Caco-2 (cell line): ENCODE results near the gene SLCO1B3. TPM values are rescaled to one million over a fixed set of nuclear protein-coding genes. Genes with fewer than 3 reads are reported as not detected.
A peak's percentile ranks its signal among the peaks of the same experiment; 100 is the strongest.

Experiments used
- BruUV-seq: library from RNA; stranded (reverse); fragments of 400-500 nt; replicated peaks from 2 replicates; lab custom pipeline; 2021; lab: Mats Ljungman, UMichigan
- CTCF ChIA-PET: fragments of 300-600 bp; sonication (Branson Sonifier 250); formaldehyde crosslinking; loops from one replicate; lab custom pipeline; 2022; ENCODE audit warnings: antibody characterized with exemption; lab: Charles Lee
- POLR2A ChIA-PET: fragments of 300-600 bp; sonication (Branson Sonifier 250); formaldehyde crosslinking; loops from one replicate; lab custom pipeline; 2022; ENCODE audit warnings: antibody characterized with exemption; lab: Charles Lee
- DNase-seq, 2 experiments: peaks; one replicate each; pipeline versions ENCODE4 v3.0.0 to v3.0.0-alpha.2; 2020 to 2022
- H3K27me3 ChIP-seq: replicated peaks from 2 replicates; pipeline ENCODE4 v1.6.0; 2011; ENCODE audit warnings: low read length; ENCODE audit not compliant: control insufficient read depth, insufficient read depth
- H3K36me3 ChIP-seq: 2 replicates; pipeline ENCODE4 v1.5.1; 2011; ENCODE audit warnings: low read length; ENCODE audit not compliant: control insufficient read depth, insufficient read depth
- H3K4me1 ChIP-seq: fragments of 250-450 bp; sonication (Bioruptor Pico); 2 replicates; pipeline ENCODE4 v1.5.1; 2020; ENCODE audit warnings: mild to moderate bottlenecking
- H3K4me3 ChIP-seq: 2 replicates; pipeline ENCODE4 v1.5.1; 2011; ENCODE audit warnings: low read depth, mild to moderate bottlenecking, control low read depth, low read length
- H3K9me3 ChIP-seq: fragments of 250-450 bp; sonication (Bioruptor Pico); 2 replicates; pipeline ENCODE4 v1.5.1; 2020; ENCODE audit warnings: mild to moderate bottlenecking, moderate library complexity
- H3K27ac Mint-ChIP-seq: one replicate; pipeline ENCODE4 v1.8.0; 2022; ENCODE audit warnings: mixed read lengths; ENCODE audit not compliant: unreplicated experiment
- H3K27me3 Mint-ChIP-seq: one replicate; pipeline ENCODE4 v1.8.0; 2022; ENCODE audit warnings: mixed read lengths; ENCODE audit not compliant: insufficient read depth, unreplicated experiment
- H3K36me3 Mint-ChIP-seq: one replicate; pipeline ENCODE4 v1.8.0; 2022; ENCODE audit warnings: mild to moderate bottlenecking, mixed read lengths; ENCODE audit not compliant: insufficient read depth, unreplicated experiment
- H3K4me1 Mint-ChIP-seq: one replicate; pipeline ENCODE4 v1.8.0; 2022; ENCODE audit warnings: low read depth, mixed read lengths; ENCODE audit not compliant: unreplicated experiment
- H3K4me3 Mint-ChIP-seq: one replicate; pipeline ENCODE4 v1.8.0; 2022; ENCODE audit warnings: mild to moderate bottlenecking, moderate library complexity, mixed read lengths; ENCODE audit not compliant: unreplicated experiment
- H3K9me3 Mint-ChIP-seq: one replicate; pipeline ENCODE4 v1.8.0; 2022; ENCODE audit warnings: mixed read lengths; ENCODE audit not compliant: unreplicated experiment
- intact Hi-C: fragments of 100-400 bp; cut with micrococcal nuclease; formaldehyde crosslinking; loops from one replicate; pipeline ENCODE4 v1.10.0; 2022; ENCODE audit not compliant: unreplicated experiment
- total RNA-seq: library from RNA; stranded (reverse); gene quantifications from 2 replicates; pipeline ENCODE4 v1.2.3, GENCODE V29; 2022
- TF ChIP-seq, protein P1 (sequence below), 2 experiments: fragments of 200-600 bp in 1 of 2; IDR thresholded peaks; 1 replicate in 1 of 2; 2 replicates in 1 of 2; pipeline versions ENCODE4 v1.5.1 to v1.8.0; 2011 to 2022; ENCODE audit warnings: antibody characterized with exemption in 1 of 2, control low read depth in 1 of 2, inconsistent platforms in 1 of 2, low read depth in 1 of 2, low read length in 1 of 2, mild to moderate bottlenecking in 1 of 2, moderate library complexity in 1 of 2; ENCODE audit not compliant: insufficient read depth in 1 of 2, severe bottlenecking in 1 of 2, unreplicated experiment in 1 of 2

The SLCO1B3 gene
- total RNA-seq, 1 experiment from 2014 or later, result 0.20 TPM

DNA sequence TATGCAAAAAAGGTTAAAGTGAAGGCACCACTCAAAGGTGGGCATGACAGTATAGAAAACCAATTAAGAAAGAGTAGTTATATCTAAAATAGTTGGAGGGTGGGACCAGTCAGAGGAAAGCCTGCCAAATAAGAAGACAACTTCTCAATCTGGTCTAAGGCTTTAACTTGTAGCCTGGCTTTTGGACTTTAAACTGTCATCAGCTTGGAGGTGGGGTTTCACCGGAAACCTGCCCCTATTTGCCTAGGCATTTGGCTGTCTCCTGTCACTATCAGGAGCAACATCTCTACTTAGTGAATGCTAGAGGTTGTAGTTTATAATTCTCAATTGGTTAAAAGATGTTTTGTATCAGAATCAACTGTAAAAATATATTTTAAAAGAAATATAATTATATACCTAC, 107.3 kb downstream of the SLCO1B3 start:
- Histone ChIP-seq H3K4me3 (no peak overlapping the region), H3K4me1 (no peaks in the 10 kb centered on the region), H3K27me3 (no peaks in the 10 kb centered on the region; the same call in 1 of the 2 replicates), H3K9me3 (no peaks in the 10 kb centered on the region), H3K36me3 (no peaks in the 10 kb centered on the region)
- BruUV-seq, result no TSS peak
- Mint-ChIP-seq H3K36me3 (no peaks in the 10 kb centered on the region), H3K4me3 (no peak overlapping the region), H3K4me1 (no peaks in the 10 kb centered on the region), H3K9me3 (no peaks in the 10 kb centered on the region), H3K27ac (no peak overlapping the region), H3K27me3 (no peaks in the 10 kb centered on the region)
- ChIA-PET CTCF (no interaction called here), POLR2A (no interaction called here)
- TF ChIP-seq, protein P1, sequence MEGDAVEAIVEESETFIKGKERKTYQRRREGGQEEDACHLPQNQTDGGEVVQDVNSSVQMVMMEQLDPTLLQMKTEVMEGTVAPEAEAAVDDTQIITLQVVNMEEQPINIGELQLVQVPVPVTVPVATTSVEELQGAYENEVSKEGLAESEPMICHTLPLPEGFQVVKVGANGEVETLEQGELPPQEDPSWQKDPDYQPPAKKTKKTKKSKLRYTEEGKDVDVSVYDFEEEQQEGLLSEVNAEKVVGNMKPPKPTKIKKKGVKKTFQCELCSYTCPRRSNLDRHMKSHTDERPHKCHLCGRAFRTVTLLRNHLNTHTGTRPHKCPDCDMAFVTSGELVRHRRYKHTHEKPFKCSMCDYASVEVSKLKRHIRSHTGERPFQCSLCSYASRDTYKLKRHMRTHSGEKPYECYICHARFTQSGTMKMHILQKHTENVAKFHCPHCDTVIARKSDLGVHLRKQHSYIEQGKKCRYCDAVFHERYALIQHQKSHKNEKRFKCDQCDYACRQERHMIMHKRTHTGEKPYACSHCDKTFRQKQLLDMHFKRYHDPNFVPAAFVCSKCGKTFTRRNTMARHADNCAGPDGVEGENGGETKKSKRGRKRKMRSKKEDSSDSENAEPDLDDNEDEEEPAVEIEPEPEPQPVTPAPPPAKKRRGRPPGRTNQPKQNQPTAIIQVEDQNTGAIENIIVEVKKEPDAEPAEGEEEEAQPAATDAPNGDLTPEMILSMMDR (IDR thresholded peaks at IDR 0.05; ENCODE audit: insufficient read depth in 1 of 2, low read depth in 1 of 2, low read length in 1 of 2, severe bottlenecking in 1 of 2, unreplicated experiment in 1 of 2), result no peak
- DNase-seq, result no peak
- intact Hi-C loops, result no loop called here

- no peak for DNase-seq
- Histone ChIP-seq H3K36me3 (no peaks in the 10 kb centered on the region), H3K4me1 (no peaks in the 10 kb centered on the region), H3K27me3 (no peaks in the 10 kb centered on the region), H3K4me3 (no peak overlapping the region), H3K9me3 (no peaks in the 10 kb centered on the region)
- Mint-ChIP-seq H3K27ac (no peak overlapping the region), H3K27me3 (no peaks in the 10 kb centered on the region), H3K36me3 (no peaks in the 10 kb centered on the region), H3K9me3 (peaks cover 13% of the 10 kb centered on the region), H3K4me3 (no peak overlapping the region), H3K4me1 (no peaks in the 10 kb centered on the region)
- no TSS peak for BruUV-seq
- ChIA-PET POLR2A (no interaction called here), CTCF (no interaction called here)
- TF ChIP-seq, protein P1 (IDR thresholded peaks at IDR 0.05; ENCODE audit: insufficient read depth in 1 of 2, low read depth in 1 of 2, low read length in 1 of 2, severe bottlenecking in 1 of 2, unreplicated experiment in 1 of 2), result no peak
- intact Hi-C loops, result no loop called here
Observed at GRCh38 chr12:20931894-20932293, 121.4 kb downstream of the SLCO1B3 start.

- no peak overlapping the region for H3K4me3 Mint-ChIP-seq
- no peaks in the 10 kb centered on the region for H3K36me3 Mint-ChIP-seq
- peak in 1 of 2 experiments; percentile 63 for DNase-seq
- Histone ChIP-seq H3K4me3 (no peak overlapping the region), H3K36me3 (no peaks in the 10 kb centered on the region), H3K4me1 (peaks cover 14% of the 10 kb centered on the region), H3K27me3 (no peaks in the 10 kb centered on the region), H3K9me3 (0 out of 2 replicates have a peak, but pooled peaks cover 3% of the 10 kb centered on the region)
- intact Hi-C loops, result loop anchor here (1.0 kb wide), 2 partner anchors 120 to 224 kb away; no protein-coding TSS in a partner anchor
- no peaks in the 10 kb centered on the region for H3K27me3 Mint-ChIP-seq
- BruUV-seq, result no TSS peak
- H3K9me3 Mint-ChIP-seq, result peaks cover 22% of the 10 kb centered on the region
- no peak overlapping the region for H3K27ac Mint-ChIP-seq
- TF ChIP-seq, protein P1 (IDR thresholded peaks at IDR 0.05; ENCODE audit: insufficient read depth in 1 of 2, low read depth in 1 of 2, low read length in 1 of 2, severe bottlenecking in 1 of 2, unreplicated experiment in 1 of 2), result peak; percentile 57 to 74
- H3K4me1 Mint-ChIP-seq, result peaks cover 16% of the 10 kb centered on the region
- ChIA-PET CTCF (no interaction called here), POLR2A (no interaction called here)
Observed at GRCh38 chr12:20946732-20947131, 136.2 kb downstream of the SLCO1B3 start.
